ENCODE results near the gene GPR153.

Gene GPR153

DNA sequence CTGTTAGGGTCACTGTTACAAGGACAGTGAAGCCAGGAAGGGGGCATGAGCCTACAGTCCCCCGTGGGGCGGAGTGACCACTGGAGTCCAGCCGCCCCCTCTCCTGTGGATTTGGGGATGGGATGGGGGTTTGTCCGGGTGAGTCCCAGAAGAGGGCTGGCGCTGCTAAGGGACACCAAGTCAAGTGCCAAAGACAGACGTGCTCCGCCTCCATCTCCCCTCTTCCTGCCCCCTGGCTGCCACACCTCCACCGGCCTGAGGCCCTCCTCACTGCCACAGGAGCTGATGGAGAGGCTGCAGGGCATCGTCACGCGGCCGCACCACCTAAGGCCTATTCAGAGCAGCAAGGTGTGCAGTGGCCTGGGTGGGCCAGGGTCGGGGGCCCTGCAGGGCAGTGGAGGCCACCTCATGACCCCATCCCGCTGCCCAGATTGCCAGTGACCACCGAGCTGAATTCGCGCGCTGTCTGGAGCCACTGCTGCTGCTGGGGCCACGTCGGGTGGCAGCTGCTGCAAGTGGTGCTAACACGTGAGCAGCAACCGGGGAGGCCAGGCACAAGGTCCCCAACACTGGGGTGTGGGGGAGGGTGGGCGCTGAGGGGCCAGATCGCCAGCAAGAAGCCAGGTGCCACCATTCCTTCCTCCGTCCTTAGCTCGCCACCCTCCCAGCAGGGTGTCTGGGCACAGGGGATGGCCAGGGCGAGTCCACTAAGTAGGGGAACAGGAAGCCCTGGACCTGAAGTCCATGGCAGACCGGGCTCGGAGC, 50.1 kb downstream of the GPR153 start:
- H3K27me3 ChIP-seq (ENCODE audit: insufficient read depth, low read length): peaks cover 6% of the 10 kb centered on the region; the same call in 1 of the 2 replicates

DNA sequence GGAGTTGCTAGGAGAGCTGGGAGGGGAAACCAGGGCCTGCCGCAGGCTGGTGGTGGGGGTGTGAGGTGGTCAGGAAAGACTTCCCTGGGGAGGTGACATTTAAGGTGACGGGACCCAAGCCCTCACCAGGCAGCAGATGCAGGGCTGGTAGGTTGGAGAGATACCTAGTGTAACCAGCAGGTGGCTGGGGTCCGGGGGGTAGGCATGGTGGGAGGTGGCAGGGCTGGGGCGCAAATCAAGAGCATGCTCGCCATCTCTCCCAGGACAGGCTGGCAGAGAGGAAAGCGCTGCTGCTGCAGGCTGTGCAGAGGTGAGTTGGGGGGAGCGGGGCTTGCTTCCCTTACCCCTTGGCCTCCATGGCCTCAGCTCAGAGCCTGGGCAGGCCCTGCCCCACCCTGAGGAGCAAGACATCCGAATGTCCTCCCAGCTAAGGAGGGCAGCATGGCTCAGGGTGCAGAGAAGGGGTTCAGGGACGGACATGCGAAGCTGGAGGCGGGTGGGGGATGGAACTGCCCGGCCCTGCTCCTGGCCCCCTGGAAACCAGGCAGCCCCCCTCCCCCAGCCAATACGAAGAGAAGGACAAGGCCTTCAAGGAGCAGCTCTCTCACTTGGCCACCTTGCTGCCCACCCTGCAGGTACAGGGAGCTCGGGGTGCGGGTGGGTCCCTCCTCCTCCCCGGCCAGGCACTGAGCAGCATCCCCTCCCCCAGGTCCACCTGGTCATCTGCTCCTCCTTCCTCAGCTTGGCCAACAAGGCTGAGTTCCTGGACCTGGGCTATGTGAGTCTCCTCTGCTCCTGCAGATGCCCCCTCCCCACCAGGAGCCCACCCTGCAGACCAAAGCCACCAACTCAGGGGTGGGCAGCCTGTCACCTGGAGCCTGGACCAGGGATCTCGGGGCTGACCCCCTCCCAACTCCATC, 51.0 kb downstream of the GPR153 start:
- Histone ChIP-seq H2AFZ (ENCODE audit: low read length) (no peak overlapping the region), H3K27me3 (ENCODE audit: insufficient read depth, low read length) (peaks cover 6% of the 10 kb centered on the region; the same call in 1 of the 2 replicates)

More for the DNA sequence above, 50.1 kb downstream of the GPR153 start:
- Histone ChIP-seq H3K9me3 (ENCODE audit: low read length) (no peaks in the 10 kb centered on the region), H3K4me3 (ENCODE audit: low read depth, low read length, poor library complexity, severe bottlenecking) (no peak overlapping the region), H4K20me1 (ENCODE audit: insufficient read depth, low read length) (no peaks in the 10 kb centered on the region), H3K9me2 (ENCODE audit: low read depth, low read length) (no peaks in the 10 kb centered on the region), H3K27ac (ENCODE audit: low read depth, low read length, poor library complexity, severe bottlenecking) (no peak overlapping the region), H3K79me2 (ENCODE audit: insufficient read depth, low read length) (no peaks in the 10 kb centered on the region), H3K36me3 (ENCODE audit: insufficient read depth, low read length) (no peaks in the 10 kb centered on the region), H3K9ac (ENCODE audit: low read length) (no peak overlapping the region), H3F3A (ENCODE audit: insufficient read depth, low read length) (no peaks in the 10 kb centered on the region), H3K4me1 (ENCODE audit: insufficient read depth, low read length, severe bottlenecking) (peaks cover 16% of the 10 kb centered on the region), H3K4me2 (ENCODE audit: low read length) (no peak overlapping the region), H2AFZ (ENCODE audit: low read length) (no peak overlapping the region)
- TF ChIP-seq, protein P1, sequence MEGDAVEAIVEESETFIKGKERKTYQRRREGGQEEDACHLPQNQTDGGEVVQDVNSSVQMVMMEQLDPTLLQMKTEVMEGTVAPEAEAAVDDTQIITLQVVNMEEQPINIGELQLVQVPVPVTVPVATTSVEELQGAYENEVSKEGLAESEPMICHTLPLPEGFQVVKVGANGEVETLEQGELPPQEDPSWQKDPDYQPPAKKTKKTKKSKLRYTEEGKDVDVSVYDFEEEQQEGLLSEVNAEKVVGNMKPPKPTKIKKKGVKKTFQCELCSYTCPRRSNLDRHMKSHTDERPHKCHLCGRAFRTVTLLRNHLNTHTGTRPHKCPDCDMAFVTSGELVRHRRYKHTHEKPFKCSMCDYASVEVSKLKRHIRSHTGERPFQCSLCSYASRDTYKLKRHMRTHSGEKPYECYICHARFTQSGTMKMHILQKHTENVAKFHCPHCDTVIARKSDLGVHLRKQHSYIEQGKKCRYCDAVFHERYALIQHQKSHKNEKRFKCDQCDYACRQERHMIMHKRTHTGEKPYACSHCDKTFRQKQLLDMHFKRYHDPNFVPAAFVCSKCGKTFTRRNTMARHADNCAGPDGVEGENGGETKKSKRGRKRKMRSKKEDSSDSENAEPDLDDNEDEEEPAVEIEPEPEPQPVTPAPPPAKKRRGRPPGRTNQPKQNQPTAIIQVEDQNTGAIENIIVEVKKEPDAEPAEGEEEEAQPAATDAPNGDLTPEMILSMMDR (IDR thresholded peaks at IDR 0.05; ENCODE audit: low read length): no peak
- no peak for TF ChIP-seq EZH2 (IDR thresholded peaks at IDR 0.05; ENCODE audit: borderline replicate concordance, low read length)

More for the DNA sequence above, 51.0 kb downstream of the GPR153 start:
- Histone ChIP-seq H3F3A (ENCODE audit: insufficient read depth, low read length) (no peaks in the 10 kb centered on the region), H3K4me3 (ENCODE audit: low read depth, low read length, poor library complexity, severe bottlenecking) (peak overlapping the region; percentile 47), H3K9me3 (ENCODE audit: low read length) (no peaks in the 10 kb centered on the region), H3K36me3 (ENCODE audit: insufficient read depth, low read length) (no peaks in the 10 kb centered on the region), H3K4me2 (ENCODE audit: low read length) (peak overlapping the region; percentile 63), H3K4me1 (ENCODE audit: insufficient read depth, low read length, severe bottlenecking) (peaks cover 19% of the 10 kb centered on the region), H4K20me1 (ENCODE audit: insufficient read depth, low read length) (no peaks in the 10 kb centered on the region), H3K9me2 (ENCODE audit: low read depth, low read length) (no peaks in the 10 kb centered on the region), H3K27ac (ENCODE audit: low read depth, low read length, poor library complexity, severe bottlenecking) (no peak overlapping the region), H3K9ac (ENCODE audit: low read length) (no peak overlapping the region), H3K79me2 (ENCODE audit: insufficient read depth, low read length) (no peaks in the 10 kb centered on the region)
- TF ChIP-seq EZH2 (IDR thresholded peaks at IDR 0.05; ENCODE audit: borderline replicate concordance, low read length): no peak
- TF ChIP-seq, protein P1 (IDR thresholded peaks at IDR 0.05; ENCODE audit: low read length): peak; percentile 28; the same call in 1 of the 2 replicates
